ENCODE results near the gene CFAP119. TPM values are rescaled to one million over a fixed set of nuclear protein-coding genes. Genes with fewer than 3 reads are reported as not detected.

Gene CFAP119
- total and polyA plus RNA-seq, 2 of the 8 experiments (the other 6 are each of a cell fraction or from before 2014, with no cell fraction given): 5.6 to 6.0 TPM

DNA sequence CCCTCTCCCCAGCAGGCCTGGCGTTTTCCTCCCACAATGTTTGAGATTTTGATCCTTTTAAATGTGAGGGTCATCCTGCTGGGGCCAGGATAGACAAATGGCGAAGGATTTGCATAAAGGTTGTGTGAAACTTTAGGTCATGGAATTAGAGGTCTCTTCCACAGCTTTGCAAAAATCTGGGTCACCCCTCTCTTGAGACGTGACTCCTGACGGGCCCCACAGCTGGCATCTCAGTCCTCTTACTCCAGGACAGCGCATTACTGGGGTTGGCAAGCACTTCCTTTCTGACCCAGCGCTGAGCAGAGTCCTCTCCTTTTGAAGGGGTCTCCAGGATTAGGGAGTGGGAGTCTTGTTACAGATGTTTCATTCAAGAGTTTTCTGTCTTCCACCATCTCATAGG is 17.7 kb upstream of the CFAP119 start:
- no peaks in the 10 kb centered on the region for H3K9me3 ChIP-seq (ENCODE audit: insufficient read depth in 2 of 2, low read depth in 1 of 2, low read length in 1 of 2)
- no peak overlapping the region for H4K91ac ChIP-seq (replicated peaks; ENCODE audit: insufficient read length, low read length)
- no peaks in the 10 kb centered on the region for H3K79me2 ChIP-seq (ENCODE audit: control insufficient read depth in 1 of 2, insufficient read depth in 2 of 2, low read length in 2 of 2)
- H3K4me1 ChIP-seq (replicated peaks in 1 of 4; ENCODE audit: control insufficient read depth in 3 of 4, insufficient read depth in 4 of 4, low read length in 3 of 4): peaks cover 0 to 11% (median 5%) of the 10 kb centered on the region in 4 experiments; a peak in 5 of 7 replicates
- H3K14ac ChIP-seq (ENCODE audit: insufficient read length): no peak overlapping the region
- no peak overlapping the region for H4K5ac ChIP-seq (ENCODE audit: insufficient read length, low read depth, low read length)
- peaks cover 11 to 25% (median 17%) of the 10 kb centered on the region in 4 experiments; a peak in 6 of 8 replicates for H3K36me3 ChIP-seq (ENCODE audit: control insufficient read depth in 2 of 4, insufficient read depth in 4 of 4, low read length in 3 of 4)
- no peak overlapping the region for H2BK5ac ChIP-seq (ENCODE audit: low read depth, low read length)
- peaks cover 0 to 13% of the 10 kb centered on the region in 2 experiments for H4K20me1 ChIP-seq (replicated peaks in 1 of 2; ENCODE audit: control insufficient read depth in 1 of 2, insufficient read depth in 2 of 2, low read length in 2 of 2)
- no peak overlapping the region for H2BK12ac ChIP-seq (ENCODE audit: low read depth, low read length)
- H3K18ac ChIP-seq (ENCODE audit: extremely low read depth, low read length): no peak overlapping the region
- ChIA-PET CTCF (ENCODE audit: partially characterized antibody) (interaction anchor here (0.9 kb wide), 1 partner anchor 121 kb away, joined by 3 read pairs; no protein-coding TSS in a partner anchor), POLR2A (ENCODE audit: partially characterized antibody) (interaction anchor here (0.9 to 3.7 kb wide), 6 partner anchors 8 to 27 kb away, joined by 3 to 20 read pairs (median 12); partner anchors contain the start of gene ZNF629)
- H3K23ac ChIP-seq (ENCODE audit: insufficient read length): no peak overlapping the region
- no peak overlapping the region for H3K9ac ChIP-seq (replicated peaks in 1 of 4; ENCODE audit: extremely low read depth in 1 of 4, low read depth in 3 of 4, low read length in 3 of 4)
- TF ChIP-seq BRCA1 (IDR thresholded peaks at IDR 0.05; ENCODE audit: low read depth, low read length) (no peak), EGR1 (IDR thresholded peaks at IDR 0.05; ENCODE audit: borderline replicate concordance, low read depth, low read length) (no peak)
- 81% methylated on average over 6 of the region's 6 CpGs; no CpG with 5 or more reads in 1 of the 2 experiments for WGBS, 2 experiments (ENCODE audit: extremely low coverage in 1 of 2, insufficient coverage in 1 of 2, insufficient read length in 1 of 2, insufficient replicate concordance in 2 of 2, low coverage in 1 of 2, low lambda C conversion rate in 2 of 2, missing lambda C conversion rate in 1 of 2)
- FAIRE-seq (no peak), DNase-seq (ENCODE audit: low read depth in 1 of 2, low spot score in 2 of 2) (no peak)
- no peak overlapping the region for H2BK20ac ChIP-seq (ENCODE audit: low read length)
- H3K79me1 ChIP-seq (ENCODE audit: low read depth, low read length): no peaks in the 10 kb centered on the region; the same call in none of the 2 replicates
- H3K56ac ChIP-seq (replicated peaks; ENCODE audit: insufficient read length, low read depth, low read length): no peak overlapping the region
- peaks cover 4% of the 10 kb centered on the region; the same call in 1 of the 2 replicates for H3K23me2 ChIP-seq (ENCODE audit: low read depth, low read length)
- H3K27ac ChIP-seq (ENCODE audit: low read depth, low read length): no peak overlapping the region
- no peak overlapping the region for H3K4me2 ChIP-seq (ENCODE audit: insufficient read depth in 1 of 2, low read depth in 2 of 2, low read length in 2 of 2)
- H3K4me3 ChIP-seq (ENCODE audit: extremely low read depth in 1 of 4, insufficient read depth in 2 of 4, low read depth in 3 of 4, low read length in 4 of 4): no peak overlapping the region
- H2BK120ac ChIP-seq (replicated peaks; ENCODE audit: low read depth, low read length): no peak overlapping the region
- H3K27me3 ChIP-seq (replicated peaks in 1 of 4; ENCODE audit: control insufficient read depth in 3 of 4, extremely low read depth in 1 of 4, insufficient read depth in 3 of 4, low read length in 3 of 4): no peaks in the 10 kb centered on the region; a peak in 1 of 7 replicates
- H2AK5ac ChIP-seq (ENCODE audit: low read depth, low read length): no peak overlapping the region
- H2AFZ ChIP-seq (ENCODE audit: low read length): no peak overlapping the region
- no peak overlapping the region for H4K8ac ChIP-seq (ENCODE audit: extremely low read depth, insufficient read depth, low read length)
- no peak overlapping the region for H2BK15ac ChIP-seq (ENCODE audit: low read length)
- H3K4ac ChIP-seq (replicated peaks; ENCODE audit: insufficient read length, low read depth, low read length): no peak overlapping the region

All from H1 (cell line).